WTC11 (cell line): ENCODE results near the gene COL1A1. TPM values are rescaled to one million over a fixed set of nuclear protein-coding genes. Genes with fewer than 3 reads are reported as not detected.

ENCODE experiments used
- ATAC-seq: fragments of 200-7000 bp; cut with Tn5 transposase; 2 replicates; pipeline ENCODE4 v1.10.0; 2021; ENCODE audit warnings: mild to moderate bottlenecking, moderate library complexity
- CTCF ChIA-PET: fragments of 300-600 bp; sonication (Branson Sonifier 250); formaldehyde crosslinking; loops from one replicate; lab custom pipeline; 2021; ENCODE audit warnings: antibody characterized with exemption; lab: Charles Lee
- POLR2A ChIA-PET: fragments of 350-600 bp; sonication (Branson Sonifier 250); formaldehyde crosslinking; loops from one replicate; lab custom pipeline; 2021; ENCODE audit warnings: antibody characterized with exemption; lab: Charles Lee
- DNase-seq: peaks from one replicate; pipeline ENCODE4 v3.0.0; 2021; ENCODE audit warnings: low spot score
- H3K27ac Mint-ChIP-seq: 2 replicates; pipeline ENCODE4 v1.8.0; 2021; ENCODE audit warnings: mixed read lengths
- H3K27me3 Mint-ChIP-seq: 2 replicates; pipeline ENCODE4 v1.8.0; 2021; ENCODE audit warnings: low read depth, mild to moderate bottlenecking, moderate library complexity, mixed read lengths
- H3K36me3 Mint-ChIP-seq: 2 replicates; pipeline ENCODE4 v1.8.0; 2021; ENCODE audit warnings: mixed read lengths
- H3K4me1 Mint-ChIP-seq: 2 replicates; pipeline ENCODE4 v1.8.0; 2022; ENCODE audit warnings: mixed read lengths
- H3K4me3 Mint-ChIP-seq: 2 replicates; pipeline ENCODE4 v1.8.0; 2021; ENCODE audit warnings: mild to moderate bottlenecking, moderate library complexity, mixed read lengths
- H3K9me3 Mint-ChIP-seq: 2 replicates; pipeline ENCODE4 v1.8.0; 2021; ENCODE audit warnings: mixed read lengths
- ARID4B ChIP-seq: sonication (generic); formaldehyde crosslinking; IDR thresholded peaks from 2 replicates; pipeline ENCODE4 v1.8.0; 2023; ENCODE audit warnings: missing genetic modification reagents, mild to moderate bottlenecking, borderline replicate concordance
- E2F4 ChIP-seq: sonication (generic); formaldehyde crosslinking; IDR thresholded peaks from 2 replicates; pipeline ENCODE4 v1.8.1; 2022; ENCODE audit warnings: low read depth, mild to moderate bottlenecking, moderate library complexity, missing genetic modification reagents, borderline replicate concordance
- E2F5 ChIP-seq: sonication (generic); formaldehyde crosslinking; IDR thresholded peaks from 2 replicates; pipeline ENCODE4 v1.8.1; 2022; ENCODE audit warnings: mild to moderate bottlenecking, moderate library complexity, missing genetic modification reagents
- MXD4 ChIP-seq: fragments of 250-450 bp; sonication (Bioruptor Pico); IDR thresholded peaks from 2 replicates; pipeline ENCODE4 v1.8.0; 2021; ENCODE audit warnings: mild to moderate bottlenecking, moderate library complexity, borderline replicate concordance
- OVOL2 ChIP-seq: fragments of 250-450 bp; sonication (Bioruptor Pico); IDR thresholded peaks from 2 replicates; pipeline ENCODE4 v1.9.0; 2021; ENCODE audit warnings: mild to moderate bottlenecking, borderline replicate concordance
- SOX15 ChIP-seq: fragments of 250-450 bp; sonication (Bioruptor Pico); IDR thresholded peaks from 2 replicates; pipeline ENCODE4 v1.9.0; 2021; ENCODE audit warnings: mild to moderate bottlenecking
- SP1 ChIP-seq: sonication (generic); formaldehyde crosslinking; conservative IDR thresholded peaks from 2 replicates; pipeline ENCODE4 v1.8.1; 2022; ENCODE audit warnings: missing genetic modification reagents
- ZBTB21 ChIP-seq: sonication (generic); formaldehyde crosslinking; IDR thresholded peaks from 2 replicates; pipeline ENCODE4 v1.8.1; 2023; ENCODE audit warnings: mild to moderate bottlenecking, missing genetic modification reagents, borderline replicate concordance
- ZBTB43 ChIP-seq: sonication (generic); formaldehyde crosslinking; IDR thresholded peaks from 2 replicates; pipeline ENCODE4 v1.8.1; 2023; ENCODE audit warnings: mild to moderate bottlenecking, missing genetic modification reagents
- ZNF317 ChIP-seq: sonication (generic); formaldehyde crosslinking; IDR thresholded peaks from 2 replicates; pipeline ENCODE4 v1.8.1; 2023; ENCODE audit warnings: low read depth, mild to moderate bottlenecking, moderate library complexity, missing genetic modification reagents, borderline replicate concordance
- ZNF425 ChIP-seq: fragments of 250-450 bp; sonication (Bioruptor Pico); conservative IDR thresholded peaks from 2 replicates; pipeline ENCODE4 v1.9.0; 2021; ENCODE audit warnings: mild to moderate bottlenecking
- ZNF671 ChIP-seq: fragments of 250-450 bp; sonication (Bioruptor Pico); IDR thresholded peaks from 2 replicates; pipeline ENCODE4 v1.8.0; 2021; ENCODE audit warnings: mild to moderate bottlenecking
- total RNA-seq: library from RNA; stranded (reverse); gene quantifications from 3 replicates; pipeline ENCODE4 v1.2.3, GENCODE V29; 2021
- TF ChIP-seq, protein P1 (sequence below): sonication (generic); formaldehyde crosslinking; conservative IDR thresholded peaks from 2 replicates; pipeline ENCODE4 v1.8.1; 2023; ENCODE audit warnings: mild to moderate bottlenecking, low read depth, missing genetic modification reagents, moderate library complexity
- TF ChIP-seq, protein P2 (sequence below): sonication (generic); formaldehyde crosslinking; IDR thresholded peaks from 2 replicates; pipeline ENCODE4 v1.8.1; 2022; ENCODE audit warnings: missing genetic modification reagents, borderline replicate concordance

COL1A1 gene
- total RNA-seq, 1 experiment from 2014 or later, result 52.1 TPM

DNA sequence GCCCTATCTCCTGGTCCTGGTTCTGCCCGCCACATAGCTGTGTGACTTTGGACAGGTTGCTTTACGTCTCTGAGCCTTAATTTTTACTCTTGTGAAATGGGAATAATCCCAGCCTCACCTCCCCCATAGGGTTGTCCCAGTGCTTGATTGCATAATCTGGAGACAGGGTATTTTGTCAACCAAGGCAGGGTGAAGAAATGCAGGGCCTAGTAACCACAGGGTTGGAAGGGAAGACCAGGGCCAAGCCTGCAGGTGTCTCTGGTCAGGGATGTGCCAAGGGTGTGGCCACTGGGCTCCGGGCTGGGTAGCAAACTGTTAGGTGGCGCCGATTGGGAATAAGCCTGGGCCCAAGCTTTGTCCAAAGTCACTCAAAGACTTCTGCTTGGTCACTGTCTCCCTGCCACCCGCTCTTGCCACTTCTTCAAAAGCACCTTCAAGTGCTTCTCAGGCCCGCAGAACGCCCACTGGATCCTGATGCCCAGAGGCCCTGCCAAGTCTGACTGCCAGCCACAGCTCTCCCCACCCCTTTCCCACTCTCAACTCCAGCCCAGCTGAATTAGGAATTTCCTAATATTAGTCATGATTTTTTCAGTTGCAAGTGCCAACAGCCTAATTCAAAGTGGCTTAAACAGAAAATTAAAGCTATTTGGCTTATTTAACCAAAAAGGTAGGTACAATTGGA, 20.6 kb upstream of the COL1A1 start:
- ATAC-seq (no peak), DNase-seq (no peak)
- Mint-ChIP-seq H3K27ac (no peak overlapping the region), H3K4me3 (no peak overlapping the region), H3K36me3 (peaks cover 19% of the 10 kb centered on the region), H3K4me1 (peaks cover 15% of the 10 kb centered on the region), H3K9me3 (peaks cover 30% of the 10 kb centered on the region), H3K27me3 (peaks cover 14% of the 10 kb centered on the region)
- ChIA-PET CTCF (interaction anchor here (1.5 to 4.3 kb wide), 5 partner anchors 10 to 142 kb away, joined by 4 to 25 read pairs (median 5); partner anchors contain the start of genes COL1A1 and TMEM92), POLR2A (no interaction called here)
- TF ChIP-seq MXD4 (CRISPR knock-in tag) (no peak), SP1 (CRISPR knock-in tag) (no peak), E2F5 (CRISPR knock-in tag) (no peak), E2F4 (CRISPR knock-in tag) (no peak), ZNF425 (CRISPR knock-in tag) (no peak), SOX15 (CRISPR knock-in tag) (no peak)
- TF ChIP-seq, protein P1, sequence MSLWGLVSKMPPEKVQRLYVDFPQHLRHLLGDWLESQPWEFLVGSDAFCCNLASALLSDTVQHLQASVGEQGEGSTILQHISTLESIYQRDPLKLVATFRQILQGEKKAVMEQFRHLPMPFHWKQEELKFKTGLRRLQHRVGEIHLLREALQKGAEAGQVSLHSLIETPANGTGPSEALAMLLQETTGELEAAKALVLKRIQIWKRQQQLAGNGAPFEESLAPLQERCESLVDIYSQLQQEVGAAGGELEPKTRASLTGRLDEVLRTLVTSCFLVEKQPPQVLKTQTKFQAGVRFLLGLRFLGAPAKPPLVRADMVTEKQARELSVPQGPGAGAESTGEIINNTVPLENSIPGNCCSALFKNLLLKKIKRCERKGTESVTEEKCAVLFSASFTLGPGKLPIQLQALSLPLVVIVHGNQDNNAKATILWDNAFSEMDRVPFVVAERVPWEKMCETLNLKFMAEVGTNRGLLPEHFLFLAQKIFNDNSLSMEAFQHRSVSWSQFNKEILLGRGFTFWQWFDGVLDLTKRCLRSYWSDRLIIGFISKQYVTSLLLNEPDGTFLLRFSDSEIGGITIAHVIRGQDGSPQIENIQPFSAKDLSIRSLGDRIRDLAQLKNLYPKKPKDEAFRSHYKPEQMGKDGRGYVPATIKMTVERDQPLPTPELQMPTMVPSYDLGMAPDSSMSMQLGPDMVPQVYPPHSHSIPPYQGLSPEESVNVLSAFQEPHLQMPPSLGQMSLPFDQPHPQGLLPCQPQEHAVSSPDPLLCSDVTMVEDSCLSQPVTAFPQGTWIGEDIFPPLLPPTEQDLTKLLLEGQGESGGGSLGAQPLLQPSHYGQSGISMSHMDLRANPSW, result no peak
- TF ChIP-seq, protein P2, sequence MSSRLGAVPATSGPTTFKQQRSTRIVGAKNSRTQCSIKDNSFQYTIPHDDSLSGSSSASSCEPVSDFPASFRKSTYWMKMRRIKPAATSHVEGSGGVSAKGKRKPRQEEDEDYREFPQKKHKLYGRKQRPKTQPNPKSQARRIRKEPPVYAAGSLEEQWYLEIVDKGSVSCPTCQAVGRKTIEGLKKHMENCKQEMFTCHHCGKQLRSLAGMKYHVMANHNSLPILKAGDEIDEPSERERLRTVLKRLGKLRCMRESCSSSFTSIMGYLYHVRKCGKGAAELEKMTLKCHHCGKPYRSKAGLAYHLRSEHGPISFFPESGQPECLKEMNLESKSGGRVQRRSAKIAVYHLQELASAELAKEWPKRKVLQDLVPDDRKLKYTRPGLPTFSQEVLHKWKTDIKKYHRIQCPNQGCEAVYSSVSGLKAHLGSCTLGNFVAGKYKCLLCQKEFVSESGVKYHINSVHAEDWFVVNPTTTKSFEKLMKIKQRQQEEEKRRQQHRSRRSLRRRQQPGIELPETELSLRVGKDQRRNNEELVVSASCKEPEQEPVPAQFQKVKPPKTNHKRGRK (CRISPR knock-in tag), result no peak

DNA sequence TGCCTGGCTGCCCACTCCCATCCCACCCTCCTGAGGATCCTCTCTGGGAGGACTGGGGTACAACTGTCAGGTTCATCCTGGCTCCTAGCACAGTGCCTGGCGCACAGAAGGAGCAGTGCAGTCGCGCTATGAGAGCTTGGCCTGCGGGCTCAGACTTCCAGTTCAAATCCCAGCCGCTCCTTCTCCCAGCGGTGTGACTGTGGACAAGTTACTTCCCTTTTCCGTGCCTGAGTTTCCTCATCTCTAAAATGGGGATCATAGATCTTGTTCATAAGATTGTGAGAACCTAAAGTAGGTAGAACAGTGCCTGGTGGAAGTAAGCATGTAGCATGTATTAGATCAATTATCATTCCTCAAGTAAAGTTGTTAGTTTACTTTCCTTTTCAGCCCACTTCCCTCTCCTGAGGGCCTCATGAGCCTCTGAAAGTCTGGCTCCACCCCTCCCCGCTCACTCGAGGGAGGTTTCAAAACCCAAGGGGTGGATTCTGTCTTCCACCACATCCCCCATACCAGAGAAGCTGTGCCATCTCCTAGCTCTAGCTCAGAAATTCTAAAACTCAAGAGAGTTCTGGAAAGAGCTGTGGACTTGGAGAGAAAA, 19.9 kb upstream of the COL1A1 start:
- ATAC-seq (no peak), DNase-seq (no peak)
- H3K4me1 Mint-ChIP-seq, result peaks cover 15% of the 10 kb centered on the region
- peaks cover 24% of the 10 kb centered on the region for H3K9me3 Mint-ChIP-seq
- peaks cover 19% of the 10 kb centered on the region for H3K36me3 Mint-ChIP-seq
- TF ChIP-seq ZNF317 (CRISPR knock-in tag), result no peak
- TF ChIP-seq ARID4B (CRISPR knock-in tag), result no peak
- no peak for TF ChIP-seq ZBTB21 (CRISPR knock-in tag)
- no peak for TF ChIP-seq ZNF671 (CRISPR knock-in tag)
- no peak for TF ChIP-seq ZBTB43 (CRISPR knock-in tag)
- TF ChIP-seq OVOL2 (CRISPR knock-in tag), result no peak
- TF ChIP-seq, all 79 proteins: peak for 0
- POLR2A ChIA-PET, result no interaction called here
- Mint-ChIP-seq H3K27me3 (peaks cover 12% of the 10 kb centered on the region), H3K4me3 (no peak overlapping the region), H3K27ac (no peak overlapping the region)
- CTCF ChIA-PET, result interaction anchor here (1.0 to 4.3 kb wide), 6 partner anchors 9 to 142 kb away, joined by 4 to 25 read pairs (median 6); partner anchors contain the start of genes COL1A1 and TMEM92
